HL-60/S4 treated with phorbol 12-myristate 13-acetate at 8.2 ng/mL for 4 days and 3 days (cell line): ENCODE measurements around the gene APOA1.
"Not testable (repeated sequence)": the region's sequence is repeated elsewhere in the genome, so short reads cannot be mapped to it uniquely, and the experiment has no call there.

Source experiments
- in situ Hi-C: fragments of 300-500 bp; cut with MboI; formaldehyde crosslinking; loops from 2 replicates; pipeline ENCODE4 v1.15.0; 2022; ENCODE audit warnings: low sequenced_read_pairs

The APOA1 gene

DNA sequence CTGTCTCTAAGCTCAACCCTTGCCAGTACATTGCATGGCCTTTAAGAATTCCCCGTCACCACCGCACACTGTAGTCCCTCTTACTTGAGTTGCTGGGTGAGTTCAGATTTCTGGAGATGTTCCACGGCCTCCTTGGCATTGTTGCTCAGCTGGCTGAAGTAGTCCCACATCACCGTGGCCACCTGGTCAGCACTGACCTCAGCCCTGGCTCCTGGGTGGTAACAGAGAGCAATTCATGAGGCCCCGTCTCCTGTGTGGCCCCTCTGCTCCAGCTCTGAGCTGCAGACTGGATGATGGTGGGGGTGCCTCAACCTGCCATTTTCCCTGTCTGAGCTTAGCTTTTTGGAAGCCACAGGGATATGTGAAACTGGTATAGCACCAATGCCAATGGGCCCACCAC is 14.8 kb downstream of the APOA1 start:
- in situ Hi-C loops = no loop called here

GRCh38 chr11:116821050-116821918 is 16.1 kb downstream of the APOA1 start:
- in situ Hi-C loops = no loop called here

DNA sequence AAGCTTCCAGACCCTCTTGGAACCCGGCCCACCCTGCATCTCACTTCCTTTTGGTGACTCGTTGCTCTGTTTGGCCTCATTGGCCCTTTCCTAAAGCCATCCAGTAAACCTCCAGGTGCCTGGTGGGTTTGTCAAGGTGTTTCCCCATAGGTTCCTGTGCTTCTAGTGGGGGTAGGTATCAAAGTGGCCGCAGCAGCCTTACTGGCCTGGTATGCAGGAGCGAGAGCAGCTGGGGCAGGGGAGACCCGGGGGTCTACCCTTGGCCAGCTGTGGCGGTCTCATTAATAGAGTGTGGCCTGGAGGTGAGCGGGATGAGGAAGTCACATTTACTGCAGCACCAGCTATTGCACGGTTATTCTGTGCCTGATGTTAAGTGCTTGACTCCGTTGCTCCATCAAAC is 18.4 kb downstream of the APOA1 start:
- in situ Hi-C loops = no loop called here

DNA sequence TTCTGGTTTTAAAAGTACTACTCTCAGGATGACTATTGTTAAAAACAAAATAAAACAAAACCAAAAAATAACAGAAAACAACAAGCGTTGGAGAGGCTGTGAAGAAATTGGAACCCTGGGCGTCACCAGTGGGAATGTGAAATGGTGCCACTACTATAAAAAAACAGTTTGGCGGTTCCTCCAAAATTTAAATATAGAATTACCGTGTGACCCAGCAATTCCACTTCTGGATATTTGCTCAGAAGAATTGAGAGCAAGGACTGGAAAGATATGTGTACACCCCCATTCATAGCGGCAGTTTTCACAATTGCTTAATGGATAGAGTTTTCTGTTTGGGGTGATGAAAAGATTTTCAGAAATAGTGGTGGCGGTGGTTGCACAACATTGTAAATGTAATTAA is 22.9 kb downstream of the APOA1 start:
- in situ Hi-C loops = no loop called here

- in situ Hi-C loops = no loop called here
These were observed 23.5 kb downstream of the APOA1 start for GRCh38 chr11:116813781-116814471.

- in situ Hi-C loops = no loop called here
These were observed 24.3 kb downstream of the APOA1 start for GRCh38 chr11:116813170-116813569.

DNA sequence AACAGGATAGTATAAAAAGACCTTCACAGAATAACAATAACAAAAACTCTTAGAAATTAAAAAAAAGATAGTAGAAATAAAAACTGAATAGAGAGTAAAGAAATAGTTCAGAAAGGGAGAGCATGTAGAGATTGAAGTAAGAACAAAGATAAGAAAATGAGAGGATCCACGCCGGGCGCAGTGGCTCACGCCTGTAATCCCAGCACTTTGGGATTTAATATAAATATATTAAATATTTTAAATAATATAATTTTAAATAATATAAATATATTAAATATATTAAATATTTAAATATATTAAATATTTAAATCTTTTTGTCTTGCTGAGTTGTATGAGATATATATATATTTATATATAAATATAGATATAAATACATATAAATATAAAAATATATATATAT is 25.3 kb downstream of the APOA1 start:
- in situ Hi-C loops = no loop called here

DNA sequence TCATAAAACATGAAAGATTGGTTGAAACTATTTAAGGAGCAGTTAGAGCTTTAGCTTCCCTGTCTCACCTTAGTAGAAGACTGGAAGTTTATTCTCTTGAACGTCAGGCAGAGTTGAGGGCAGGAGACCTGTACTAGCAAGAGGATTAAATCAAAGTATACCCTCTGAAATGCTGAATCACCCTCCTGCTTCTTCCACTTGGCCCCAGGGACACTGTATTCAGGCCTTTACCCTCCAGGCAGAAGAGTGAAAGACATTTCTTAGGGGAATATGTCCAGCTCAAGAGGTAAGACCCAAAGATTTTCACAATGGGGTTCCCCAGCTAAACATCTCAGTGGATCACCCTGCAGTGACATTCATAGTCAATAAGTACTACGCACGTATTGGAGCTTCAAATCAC is 26.2 kb downstream of the APOA1 start:
- in situ Hi-C loops = no loop called here

DNA sequence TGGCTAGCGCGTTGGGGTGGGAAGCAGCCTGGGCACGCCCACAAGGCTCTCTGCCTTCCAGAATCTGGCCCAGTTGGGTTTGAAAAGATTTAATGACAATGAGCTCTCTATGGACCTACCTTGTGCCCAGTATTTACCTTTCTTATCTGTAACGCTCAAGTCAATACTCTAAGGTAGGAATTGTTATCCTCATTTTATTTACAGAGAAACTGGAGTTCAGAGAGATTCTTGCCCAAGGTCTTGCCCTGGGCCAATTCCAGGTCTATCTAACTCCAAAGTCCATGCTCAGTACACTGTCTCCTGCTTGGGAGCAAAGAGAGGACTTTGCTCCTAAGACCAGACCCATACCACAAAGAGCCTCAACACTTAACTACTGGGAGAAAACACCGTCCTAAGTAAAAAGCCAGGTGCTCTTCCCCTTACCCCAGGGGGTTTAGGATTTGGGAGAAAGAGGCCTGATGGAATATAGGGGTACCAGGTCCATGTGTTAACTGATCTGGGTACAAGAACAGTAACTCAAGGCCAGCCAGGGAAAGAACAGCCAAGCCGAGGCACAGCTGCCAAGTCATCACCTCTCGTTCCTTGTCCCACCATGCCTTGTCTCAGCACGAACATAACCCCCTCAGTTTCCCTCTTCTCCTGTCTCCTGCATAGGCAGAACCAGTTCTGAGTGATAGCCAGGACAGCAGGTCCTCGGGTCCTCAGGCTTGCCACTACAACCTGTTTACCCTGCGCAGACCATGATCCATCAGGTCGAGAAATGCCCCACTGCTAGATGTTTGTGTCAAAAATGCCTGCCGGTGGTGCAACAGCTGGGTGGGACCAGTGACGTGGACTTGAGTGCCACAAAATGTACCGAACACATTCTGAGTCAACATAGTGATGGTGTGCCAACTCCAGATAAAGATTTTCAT is 28.9 kb downstream of the APOA1 start:
- in situ Hi-C loops = no loop called here

GRCh38 chr11:116807601-116808261 is 29.7 kb downstream of the APOA1 start:
- in situ Hi-C loops = no loop called here

DNA sequence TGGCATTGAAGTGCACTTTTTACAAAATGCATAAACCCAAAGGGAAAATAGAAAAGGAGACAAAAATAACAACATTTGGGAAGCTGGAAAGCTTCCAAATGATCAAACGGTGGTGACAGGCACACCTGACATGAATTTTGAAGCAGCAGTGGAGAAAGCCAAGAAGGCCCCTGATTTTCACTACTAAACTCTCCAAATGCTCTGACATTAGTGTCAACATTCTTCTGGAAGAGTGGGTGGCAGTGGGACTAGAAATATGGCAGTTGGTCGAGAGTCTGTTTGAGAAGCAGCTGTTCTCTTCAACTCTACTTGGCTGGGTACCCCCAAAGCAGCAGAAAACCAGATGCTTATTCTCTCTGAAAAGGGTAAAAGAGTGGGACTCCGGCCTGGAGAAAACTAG is 33.4 kb downstream of the APOA1 start:
- in situ Hi-C loops = no loop called here

DNA sequence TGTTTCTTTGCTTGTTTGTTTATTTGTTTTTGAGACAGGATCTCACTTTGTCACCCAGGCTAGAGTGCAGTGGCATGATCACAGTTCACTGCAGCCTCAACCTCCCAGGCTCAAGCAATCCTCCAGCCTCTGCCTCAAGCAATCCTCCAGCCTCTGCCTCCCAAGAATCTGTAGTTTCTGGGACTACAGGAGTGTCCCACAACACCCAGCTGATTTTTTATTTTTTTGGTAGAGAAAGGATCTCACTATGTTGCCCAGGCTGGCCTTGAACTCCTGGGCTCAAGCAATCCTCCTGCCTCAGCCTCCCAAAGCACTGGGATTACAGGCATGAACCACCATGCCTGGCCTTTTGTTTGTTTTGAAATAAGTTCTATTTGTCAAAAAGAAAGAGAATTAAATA is 35.8 kb downstream of the APOA1 start:
- in situ Hi-C loops = not testable (repeated sequence)

GRCh38 chr11:116800610-116801009 is 36.8 kb downstream of the APOA1 start:
- in situ Hi-C loops = no loop called here

DNA sequence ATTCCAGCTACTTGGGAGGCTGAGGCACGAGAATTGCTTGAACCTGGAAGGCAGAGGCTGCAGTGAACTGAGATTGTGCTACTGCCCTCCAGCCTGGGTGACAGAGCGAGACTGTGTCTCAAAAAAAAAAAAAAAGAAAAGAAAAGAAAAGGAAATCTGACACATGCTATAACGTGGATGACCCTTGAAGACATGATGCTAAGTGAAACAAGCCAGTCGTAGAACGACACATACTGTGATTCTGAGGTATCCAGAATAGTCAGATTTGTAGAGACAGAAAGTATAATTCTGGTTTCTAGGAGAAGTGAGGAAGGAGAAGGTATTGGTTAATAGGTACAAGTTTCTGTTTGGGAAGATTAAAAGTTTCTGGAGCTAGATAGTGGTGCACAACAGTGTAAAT is 39.1 kb downstream of the APOA1 start:
- in situ Hi-C loops = loop anchor here (10.0 kb wide), 1 partner anchor 306 kb away; no protein-coding TSS in a partner anchor

DNA sequence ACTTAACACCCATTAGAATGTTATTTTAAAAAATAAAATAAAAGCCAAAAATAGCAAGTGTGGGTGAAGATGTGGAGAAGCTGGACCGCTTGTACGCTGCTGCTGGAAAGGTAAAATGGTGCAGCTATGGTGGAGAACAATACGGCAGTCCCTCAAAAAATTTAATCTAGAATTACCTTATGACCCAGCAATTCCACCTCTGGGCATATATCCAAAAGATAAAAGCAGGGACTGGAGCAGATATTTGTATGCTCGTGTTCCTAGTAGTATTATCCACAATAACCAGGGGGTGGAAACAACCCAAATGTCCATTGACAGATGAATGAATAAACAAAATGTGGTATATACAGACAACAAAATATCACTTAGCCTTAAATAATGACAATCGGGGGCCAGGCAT is 39.6 kb downstream of the APOA1 start:
- in situ Hi-C loops = loop anchor here (10.0 kb wide), 1 partner anchor 307 kb away; no protein-coding TSS in a partner anchor

GRCh38 chr11:116796548-116796947 is 40.9 kb downstream of the APOA1 start:
- in situ Hi-C loops = loop anchor here (10.0 kb wide), 1 partner anchor 308 kb away; no protein-coding TSS in a partner anchor

GRCh38 chr11:116794851-116795250 is 42.6 kb downstream of the APOA1 start:
- in situ Hi-C loops = loop anchor here (10.0 kb wide), 1 partner anchor 310 kb away; no protein-coding TSS in a partner anchor

GRCh38 chr11:116793772-116794097 is 43.7 kb downstream of the APOA1 start:
- in situ Hi-C loops = loop anchor here (10.0 kb wide), 1 partner anchor 311 kb away; no protein-coding TSS in a partner anchor

GRCh38 chr11:116792869-116793771 is 44.3 kb downstream of the APOA1 start:
- in situ Hi-C loops = loop anchor here (10.0 kb wide), 1 partner anchor 312 kb away; no protein-coding TSS in a partner anchor
